GM13977 (cell line): ENCODE data around the gene LRRC15.

Experiments
- DNase-seq: peaks from one replicate; pipeline ENCODE4 v3.0.0; 2012; ENCODE audit warnings: low spot score
- CTCF ChIP-seq: IDR thresholded peaks from 2 replicates; pipeline ENCODE4 v1.5.1; 2012; ENCODE audit warnings: mild to moderate bottlenecking, control low read depth; ENCODE audit not compliant: insufficient read depth; ENCODE audit errors: extremely low read depth, missing control alignments
- in situ Hi-C: fragments of 300-500 bp; cut with MboI; formaldehyde crosslinking; loops from one replicate; pipeline ENCODE4 v1.12.0; 2022; ENCODE audit warnings: low sequenced_read_pairs, low pct_unique_long_range_greater_than_20kb, mixed read lengths, inconsistent platforms; ENCODE audit not compliant: unreplicated experiment

Gene LRRC15

GRCh38 chr3:194382196-194382891 is 12.8 kb upstream of the LRRC15 start:
- DNase-seq: no peak
- in situ Hi-C loops: no loop called here
- no peak for TF ChIP-seq CTCF

- in situ Hi-C loops: no loop called here
- DNase-seq: no peak
- no peak for TF ChIP-seq CTCF
Measured at GRCh38 chr3:194381460-194381875, 11.9 kb upstream of the LRRC15 start.

GRCh38 chr3:194380326-194380725 is 10.8 kb upstream of the LRRC15 start:
- DNase-seq: no peak
- in situ Hi-C loops: no loop called here
- TF ChIP-seq CTCF: no peak

- no peak for DNase-seq
- no peak for TF ChIP-seq CTCF
- in situ Hi-C loops: no loop called here
Measured at GRCh38 chr3:194379651-194380050, 10.1 kb upstream of the LRRC15 start.

GRCh38 chr3:194379231-194379630 is 9.7 kb upstream of the LRRC15 start:
- TF ChIP-seq CTCF: no peak
- no peak for DNase-seq
- in situ Hi-C loops: no loop called here

- DNase-seq: no peak
- in situ Hi-C loops: no loop called here
- no peak for TF ChIP-seq CTCF
Measured at GRCh38 chr3:194377708-194378107, 8.2 kb upstream of the LRRC15 start.
